K562 (cell line): ENCODE results near the gene PLIN5. TPM values are rescaled to one million over a fixed set of nuclear protein-coding genes. Genes with fewer than 3 reads are reported as not detected.

ENCODE experiments used
- CLOCK ChIP-seq: fragments of 250-450 bp; sonication (Bioruptor Pico); IDR thresholded peaks from 2 replicates; pipeline ENCODE4 v1.4.0; 2020; ENCODE audit warnings: mild to moderate bottlenecking, moderate library complexity, borderline replicate concordance
- GATA2 ChIP-seq: sonication (generic); formaldehyde crosslinking; IDR thresholded peaks from 2 replicates; pipeline ENCODE4 v1.4.0; 2020; ENCODE audit warnings: mild to moderate bottlenecking, missing genetic modification reagents
- HDAC3 ChIP-seq: fragments of 450-650 bp; IDR thresholded peaks from 2 replicates; pipeline ENCODE4 v1.6.1; 2018; ENCODE audit warnings: borderline replicate concordance, mild to moderate bottlenecking, moderate library complexity; ENCODE audit not compliant: partially characterized antibody
- HLTF ChIP-seq: fragments of 450-650 bp; IDR thresholded peaks from 2 replicates; pipeline ENCODE4 v1.6.1; 2016
- HMBOX1 ChIP-seq: sonication (generic); IDR thresholded peaks from 2 replicates; pipeline ENCODE4 v1.6.1; 2016
- SIN3B ChIP-seq: fragments of 450-650 bp; IDR thresholded peaks from 2 replicates; pipeline ENCODE4 v1.6.1; 2017; ENCODE audit warnings: low read depth, mild to moderate bottlenecking, moderate library complexity
- SNRNP70 ChIP-seq: fragments of 200-400 bp; formaldehyde crosslinking; optimal IDR thresholded peaks from 2 replicates; pipeline ENCODE3; 2017; ENCODE audit warnings: low read depth, low read length
- VEZF1 ChIP-seq: fragments of 200-800 bp; sonication (Bioruptor generic); IDR thresholded peaks from 2 replicates; pipeline ENCODE4 v1.6.1; 2017; ENCODE audit warnings: missing genetic modification characterization, missing compliant biosample characterization
- ZKSCAN1 ChIP-seq: fragments of 150-350 bp; IDR thresholded peaks from 2 replicates; pipeline ENCODE4 v1.6.1; 2016; ENCODE audit warnings: low read depth, low read length
- ZNF24 ChIP-seq: fragments of 450-650 bp; IDR thresholded peaks from 2 replicates; pipeline ENCODE4 v1.6.1; 2016
- ZNF354B ChIP-seq: fragments of 250-450 bp; sonication (Bioruptor Pico); IDR thresholded peaks from 2 replicates; pipeline ENCODE4 v1.4.0; 2020
- ZNF445 ChIP-seq: fragments of 250-450 bp; sonication (Bioruptor Pico); IDR thresholded peaks from 2 replicates; pipeline ENCODE4 v1.4.0; 2020; ENCODE audit warnings: low read depth, mild to moderate bottlenecking, moderate library complexity
- ZNF449 ChIP-seq: fragments of 250-450 bp; sonication (Bioruptor Pico); IDR thresholded peaks from 2 replicates; pipeline ENCODE4 v1.8.0; 2022; ENCODE audit warnings: moderate library complexity, mild to moderate bottlenecking, inconsistent platforms
- ZNF518B ChIP-seq: fragments of 250-450 bp; sonication (Bioruptor Pico); IDR thresholded peaks from 2 replicates; pipeline ENCODE4 v1.5.0; 2021; ENCODE audit warnings: mild to moderate bottlenecking, moderate library complexity
- ZNF740 ChIP-seq, 3 experiments: fragments of 200-800 bp in 1 of 3; sonication (Bioruptor generic) in 1 of 3; sonication (generic) in 1 of 3; formaldehyde crosslinking in 1 of 3; IDR thresholded peaks; 2 replicates each; pipeline versions ENCODE4 v1.6.1 to v1.8.0; 2016 to 2022; ENCODE audit warnings: mild to moderate bottlenecking in 2 of 3, missing compliant biosample characterization in 2 of 3, missing genetic modification characterization in 2 of 3, missing genetic modification reagents in 1 of 3
- polyA plus RNA-seq, 8 experiments: library from polyadenylated mRNA; depleted of rRNA in 4 of 8; stranded (reverse) in 5 of 8; unstranded in 3 of 8; fragments of >200 nt; fragmentation: Nextera tagmentation in 2 of 8; fragmentation: Illumina TruSeq in 1 of 8; extraction: Ambion mirVana in 2 of 8; extraction: Trizol in 1 of 8; gene quantifications; 2 replicates each; pipeline versions ENCODE4 v1.2.1 to v1.2.3, GENCODE V29; 2011 to 2014; ENCODE audit warnings: inconsistent platforms in 1 of 8, missing spikeins in 1 of 8
- total RNA-seq, 7 experiments: library from RNA; depleted of rRNA in 6 of 7; stranded (reverse); fragments of >200 nt in 6 of 7; fragmentation: Illumina TruSeq in 2 of 7; extraction: Trizol in 2 of 7; gene quantifications; 2 replicates each; pipeline versions ENCODE4 v1.2.1 to v1.2.3, GENCODE V29; 2011 to 2021; ENCODE audit warnings: low replicate concordance in 1 of 7

The PLIN5 gene
- total and polyA plus RNA-seq, 9 of the 15 experiments (the other 6 are each of a cell fraction or from before 2014, with no cell fraction given), result 0.04 to 1.3 (median 0.50) TPM

GRCh38 chr19:4576016-4576933, 41.3 kb upstream of the PLIN5 start (continued):
- no peak for TF ChIP-seq VEZF1
- TF ChIP-seq SIN3B, result no peak
- no peak for TF ChIP-seq HMBOX1
- TF ChIP-seq ZNF354B (CRISPR knock-in tag), result no peak
- TF ChIP-seq HDAC3, result no peak
- peak; percentile 77 for TF ChIP-seq HLTF
- no peak for TF ChIP-seq SNRNP70
- TF ChIP-seq ZNF740 (CRISPR knock-in tag; IDR thresholded peaks at IDR 0.05), result no peak
- no peak for TF ChIP-seq ZNF740 (tag; IDR thresholded peaks at IDR 0.05)
- TF ChIP-seq ZNF449 (CRISPR knock-in tag), result no peak
- no peak for TF ChIP-seq ZNF518B (CRISPR knock-in tag)
- TF ChIP-seq ZNF445 (CRISPR knock-in tag), result no peak
- TF ChIP-seq CLOCK (CRISPR knock-in tag), result no peak
- no peak for TF ChIP-seq ZKSCAN1
- no peak for TF ChIP-seq ZNF24
- no peak for TF ChIP-seq GATA2 (CRISPR knock-in tag)
